Mesenchymal stem cell (in vitro differentiated cells and primary cell): ENCODE measurements around the gene C12orf75.

Source experiments
- DNase-seq: peaks from one replicate; pipeline ENCODE4 v3.0.0-alpha.2; 2013
- H2AFZ ChIP-seq: one replicate; pipeline ENCODE4 v1.6.1; 2013; ENCODE audit warnings: low read depth, mild to moderate bottlenecking, control low read depth, inconsistent platforms, low read length, moderate library complexity
- H2AK5ac ChIP-seq: 2 replicates; pipeline ENCODE4 v1.6.1; 2013; ENCODE audit warnings: low read length, moderate library complexity, mild to moderate bottlenecking, inconsistent platforms; ENCODE audit not compliant: severe bottlenecking
- H2BK120ac ChIP-seq: one replicate; pipeline ENCODE4 v1.6.1; 2013; ENCODE audit warnings: low read depth, mild to moderate bottlenecking, inconsistent platforms, low read length, moderate library complexity
- H2BK12ac ChIP-seq, 2 experiments: one replicate each; pipeline ENCODE4 v1.6.1; 2013; ENCODE audit warnings: inconsistent platforms in 2 of 2, low read length in 2 of 2, mild to moderate bottlenecking in 2 of 2, moderate library complexity in 2 of 2, control low read depth in 1 of 2
- H2BK15ac ChIP-seq: one replicate; pipeline ENCODE4 v1.6.1; 2013; ENCODE audit warnings: mild to moderate bottlenecking, low read depth, inconsistent platforms; ENCODE audit not compliant: poor library complexity, severe bottlenecking
- H2BK5ac ChIP-seq: 2 replicates; pipeline ENCODE4 v1.6.1; 2013; ENCODE audit warnings: low read depth, mild to moderate bottlenecking, low read length, control low read depth, inconsistent platforms; ENCODE audit not compliant: poor library complexity, severe bottlenecking
- H3K14ac ChIP-seq, 2 experiments: one replicate each; pipeline ENCODE4 v1.6.1; 2013; ENCODE audit warnings: inconsistent platforms in 2 of 2, low read length in 2 of 2, control low read depth in 1 of 2, mild to moderate bottlenecking in 1 of 2, moderate library complexity in 1 of 2
- H3K18ac ChIP-seq, 2 experiments: one replicate each; pipeline ENCODE4 v1.6.1; 2013; ENCODE audit warnings: inconsistent platforms in 2 of 2, low read length in 2 of 2, control low read depth in 1 of 2, low read depth in 1 of 2, mild to moderate bottlenecking in 1 of 2
- H3K23ac ChIP-seq, 2 experiments: one replicate each; pipeline ENCODE4 v1.6.1; 2013; ENCODE audit warnings: inconsistent platforms in 2 of 2, low read length in 2 of 2, mild to moderate bottlenecking in 2 of 2, moderate library complexity in 2 of 2, control low read depth in 1 of 2
- H3K27ac ChIP-seq: 2 replicates; pipeline ENCODE4 v1.5.1; 2013; ENCODE audit warnings: mild to moderate bottlenecking, moderate library complexity, low read length, control low read depth, inconsistent platforms; ENCODE audit not compliant: poor library complexity, severe bottlenecking
- H3K27me3 ChIP-seq, 2 experiments: 2 replicates each; pipeline versions ENCODE4 v1.6.1 to v1.7.0; 2013; ENCODE audit warnings: low read length in 2 of 2, mild to moderate bottlenecking in 2 of 2, moderate library complexity in 2 of 2, control low read depth in 1 of 2, inconsistent platforms in 1 of 2; ENCODE audit not compliant: control insufficient read depth in 1 of 2, insufficient read depth in 1 of 2
- H3K36me3 ChIP-seq, 2 experiments: 2 replicates each; pipeline versions ENCODE4 v1.6.1 to v1.7.0; 2013; ENCODE audit warnings: low read length in 2 of 2, control low read depth in 1 of 2, inconsistent platforms in 1 of 2, low read depth in 1 of 2, mild to moderate bottlenecking in 1 of 2; ENCODE audit not compliant: insufficient read depth in 2 of 2, control insufficient read depth in 1 of 2
- H3K4ac ChIP-seq, 2 experiments: one replicate each; pipeline ENCODE4 v1.6.1; 2013; ENCODE audit warnings: inconsistent platforms in 2 of 2, low read length in 2 of 2, mild to moderate bottlenecking in 2 of 2, moderate library complexity in 2 of 2, control low read depth in 1 of 2, low read depth in 1 of 2
- H3K4me1 ChIP-seq: 2 replicates; pipeline ENCODE4 v1.6.1; 2013; ENCODE audit warnings: low read depth, low read length, control low read depth; ENCODE audit not compliant: control insufficient read depth, insufficient read depth
- H3K4me2 ChIP-seq: 2 replicates; pipeline ENCODE4 v1.6.1; 2013; ENCODE audit warnings: low read length, mild to moderate bottlenecking, inconsistent platforms; ENCODE audit not compliant: poor library complexity, severe bottlenecking
- H3K4me3 ChIP-seq, 2 experiments: 2 replicates each; pipeline versions ENCODE4 v1.5.1 to v1.7.0; 2013; ENCODE audit warnings: low read length in 2 of 2, mild to moderate bottlenecking in 2 of 2, control low read depth in 1 of 2, low read depth in 1 of 2; ENCODE audit not compliant: insufficient read depth in 1 of 2
- H3K79me1 ChIP-seq: replicated peaks from 2 replicates; pipeline ENCODE4 v1.6.1; 2013; ENCODE audit warnings: mild to moderate bottlenecking, control low read depth, low read length, inconsistent platforms; ENCODE audit not compliant: poor library complexity, severe bottlenecking
- H3K9ac ChIP-seq: 2 replicates; pipeline ENCODE4 v1.7.0; 2013; ENCODE audit warnings: mild to moderate bottlenecking, low read length, moderate library complexity
- H3K9me3 ChIP-seq: 2 replicates; pipeline ENCODE4 v1.7.0; 2013; ENCODE audit warnings: mild to moderate bottlenecking, low read length; ENCODE audit not compliant: control insufficient read depth
- H4K8ac ChIP-seq: one replicate; pipeline ENCODE4 v1.6.1; 2013; ENCODE audit warnings: inconsistent platforms, mild to moderate bottlenecking, low read length, moderate library complexity
- H4K91ac ChIP-seq: one replicate; pipeline ENCODE4 v1.6.1; 2013; ENCODE audit warnings: mild to moderate bottlenecking, low read length, inconsistent platforms
- WGBS: methylation state at CpG from one replicate; pipeline ENCODE4 v1.1.7; 2013; ENCODE audit warnings: mixed read lengths; 5-methylcytosine and 5-hydroxymethylcytosine counted together

Gene C12orf75

GRCh38 chr12:105318651-105319483, 11.6 kb upstream of the C12orf75 start:
- Histone ChIP-seq H3K27me3 (no peaks in the 10 kb centered on the region), H2BK5ac (peak overlapping the region; percentile 90), H3K18ac (no peak overlapping the region), H3K79me1 (peaks cover 9% of the 10 kb centered on the region), H3K9ac (no peak overlapping the region), H2BK12ac (no peak overlapping the region), H3K23ac (no peak overlapping the region), H4K91ac (no peak overlapping the region), H2BK15ac (no peak overlapping the region), H3K14ac (no peak overlapping the region), H3K9me3 (no peaks in the 10 kb centered on the region), H3K27ac (peak overlapping the region; percentile 96), H2AFZ (no peak overlapping the region), H2AK5ac (peak overlapping the region; percentile 65), H3K4me1 (peaks cover 15% of the 10 kb centered on the region), H3K36me3 (peaks cover 0 to 2% of the 10 kb centered on the region in 2 experiments), H3K4ac (no peak overlapping the region), H3K4me2 (no peak overlapping the region), H4K8ac (no peak overlapping the region), H2BK120ac (no peak overlapping the region), H3K4me3 (no peak overlapping the region)
- no peak for DNase-seq
- 88% methylated on average over 2 of the region's 2 CpGs for whole genome bisulfite sequencing

GRCh38 chr12:105319691-105320209, 10.7 kb upstream of the C12orf75 start:
- H4K91ac ChIP-seq, result no peak overlapping the region
- H3K18ac ChIP-seq, result no peak overlapping the region
- H2AK5ac ChIP-seq, result peak overlapping the region; percentile 63
- no peak overlapping the region for H3K9ac ChIP-seq
- no peak overlapping the region for H2BK120ac ChIP-seq
- peaks cover 0 to 2% of the 10 kb centered on the region in 2 experiments for H3K36me3 ChIP-seq
- peaks cover 10% of the 10 kb centered on the region for H3K79me1 ChIP-seq
- no peaks in the 10 kb centered on the region for H3K9me3 ChIP-seq
- H2BK15ac ChIP-seq, result no peak overlapping the region
- H3K23ac ChIP-seq, result no peak overlapping the region
- H3K4me2 ChIP-seq, result no peak overlapping the region
- peak overlapping the region; percentile 96 for H3K27ac ChIP-seq
- WGBS, result 92% methylated on average over 8 of the region's 8 CpGs
- no peaks in the 10 kb centered on the region for H3K27me3 ChIP-seq
- H2AFZ ChIP-seq, result no peak overlapping the region
- H3K4ac ChIP-seq, result no peak overlapping the region
- no peak overlapping the region for H3K4me3 ChIP-seq
- no peak overlapping the region for H3K14ac ChIP-seq
- peak overlapping the region; percentile 48 for H2BK5ac ChIP-seq
- H2BK12ac ChIP-seq, result no peak overlapping the region
- DNase-seq, result no peak
- H3K4me1 ChIP-seq, result peaks cover 22% of the 10 kb centered on the region
- H4K8ac ChIP-seq, result no peak overlapping the region

- H3K14ac ChIP-seq, result no peak overlapping the region
- no peak overlapping the region for H2BK120ac ChIP-seq
- H3K4me3 ChIP-seq, result no peak overlapping the region
- H4K91ac ChIP-seq, result no peak overlapping the region
- peaks cover 25% of the 10 kb centered on the region for H3K4me1 ChIP-seq
- no peaks in the 10 kb centered on the region for H3K9me3 ChIP-seq
- H2BK5ac ChIP-seq, result no peak overlapping the region
- no CpG with 5 or more reads among the region's 2 CpGs for WGBS
- no peak overlapping the region for H3K27ac ChIP-seq
- H2AK5ac ChIP-seq, result peak overlapping the region; percentile 88
- no peak overlapping the region for H2AFZ ChIP-seq
- no peak overlapping the region for H3K18ac ChIP-seq
- H2BK12ac ChIP-seq, result no peak overlapping the region
- H3K79me1 ChIP-seq, result peaks cover 11% of the 10 kb centered on the region
- H4K8ac ChIP-seq, result no peak overlapping the region
- no peaks in the 10 kb centered on the region for H3K27me3 ChIP-seq
- no peak overlapping the region for H3K4ac ChIP-seq
- H3K36me3 ChIP-seq, result peaks cover 0 to 2% of the 10 kb centered on the region in 2 experiments
- DNase-seq, result no peak
- H3K9ac ChIP-seq, result no peak overlapping the region
- H3K4me2 ChIP-seq, result no peak overlapping the region
- H2BK15ac ChIP-seq, result no peak overlapping the region
- no peak overlapping the region for H3K23ac ChIP-seq
Observed at GRCh38 chr12:105321125-105321524, 9.4 kb upstream of the C12orf75 start.

- H2BK12ac ChIP-seq, result no peak overlapping the region
- H3K4ac ChIP-seq, result no peak overlapping the region
- peaks cover 9% of the 10 kb centered on the region for H3K79me1 ChIP-seq
- H3K4me3 ChIP-seq, result no peak overlapping the region
- no peak overlapping the region for H3K9ac ChIP-seq
- H4K8ac ChIP-seq, result no peak overlapping the region
- no peak overlapping the region for H3K23ac ChIP-seq
- H3K27ac ChIP-seq, result no peak overlapping the region
- no peak overlapping the region for H2BK120ac ChIP-seq
- no peaks in the 10 kb centered on the region for H3K9me3 ChIP-seq
- H3K4me1 ChIP-seq, result peaks cover 26% of the 10 kb centered on the region
- no peak overlapping the region for H2BK15ac ChIP-seq
- no peak for DNase-seq
- no peak overlapping the region for H3K4me2 ChIP-seq
- 94% methylated on average over 3 of the region's 4 CpGs for whole genome bisulfite sequencing
- H4K91ac ChIP-seq, result no peak overlapping the region
- H3K27me3 ChIP-seq, result no peaks in the 10 kb centered on the region
- peaks cover 0 to 2% of the 10 kb centered on the region in 2 experiments for H3K36me3 ChIP-seq
- no peak overlapping the region for H3K14ac ChIP-seq
- H2AK5ac ChIP-seq, result no peak overlapping the region
- no peak overlapping the region for H3K18ac ChIP-seq
- H2BK5ac ChIP-seq, result no peak overlapping the region
- no peak overlapping the region for H2AFZ ChIP-seq
Observed at GRCh38 chr12:105322070-105322469, 8.4 kb upstream of the C12orf75 start.
